A549 (cell line): ENCODE data around the gene POLQ.

Source experiments
- ESRRA ChIP-seq: fragments of 150-350 bp; IDR thresholded peaks from 2 replicates; pipeline ENCODE4 v1.6.1; 2014; ENCODE audit warnings: mild to moderate bottlenecking, low read length, borderline replicate concordance
- FOSL2 ChIP-seq, 2 experiments: fragments of 450-650 bp in 1 of 2; fragments of >200 bp in 1 of 2; sonication (Bioruptor Twin) in 1 of 2; formaldehyde crosslinking; IDR thresholded peaks; 2 replicates each; pipeline versions ENCODE4 v1.5.0 to v1.6.1; 2016 to 2020; ENCODE audit warnings: mild to moderate bottlenecking in 1 of 2, moderate library complexity in 1 of 2
- POLR2A ChIP-seq: IDR thresholded peaks from 2 replicates; pipeline ENCODE4 v1.6.1; 2012; ENCODE audit warnings: mild to moderate bottlenecking, low read length
- TF ChIP-seq, protein P1 (sequence below): fragments of >200 bp; sonication (Bioruptor Twin); formaldehyde crosslinking; IDR thresholded peaks from 3 replicates; pipeline ENCODE4 v1.5.1; 2016

DNA sequence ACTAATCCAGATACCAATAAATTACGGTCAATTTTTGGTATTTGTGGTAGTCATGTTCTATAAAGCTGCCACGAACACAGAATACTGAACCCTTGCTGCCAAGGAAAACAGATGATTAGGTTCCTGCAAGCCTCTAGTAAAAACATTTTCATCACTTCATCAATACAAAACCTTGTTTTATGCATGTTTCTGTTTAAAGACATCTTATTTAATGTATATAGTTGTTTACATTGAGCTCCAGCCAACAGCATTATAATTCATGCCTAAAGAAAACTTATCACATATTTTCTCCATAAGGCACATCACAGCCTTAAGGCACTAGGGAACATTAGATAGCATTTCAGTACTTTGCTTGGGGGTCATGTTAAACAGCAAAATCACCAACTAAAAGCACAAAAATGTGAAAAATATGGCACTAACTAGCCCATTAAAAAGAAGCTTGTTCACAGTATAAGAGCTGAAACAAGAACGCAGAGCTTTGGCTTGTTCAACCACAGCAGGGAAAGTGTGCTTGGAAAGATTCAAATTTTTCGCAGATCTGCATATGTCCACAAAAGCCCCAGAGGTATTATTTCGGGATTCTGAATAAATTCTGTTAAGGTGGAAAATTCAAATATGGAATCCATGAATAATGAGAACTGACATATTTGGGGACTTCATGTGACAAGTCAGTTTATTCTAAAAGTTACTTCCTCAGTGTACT is 27.7 kb downstream of the POLQ start:
- TF ChIP-seq ESRRA (no peak), FOSL2 (IDR thresholded peaks at IDR 0.05) (no peak), FOSL2 (CRISPR knock-in tag; IDR thresholded peaks at IDR 0.05) (no peak), POLR2A (no peak)
- TF ChIP-seq, protein P1, sequence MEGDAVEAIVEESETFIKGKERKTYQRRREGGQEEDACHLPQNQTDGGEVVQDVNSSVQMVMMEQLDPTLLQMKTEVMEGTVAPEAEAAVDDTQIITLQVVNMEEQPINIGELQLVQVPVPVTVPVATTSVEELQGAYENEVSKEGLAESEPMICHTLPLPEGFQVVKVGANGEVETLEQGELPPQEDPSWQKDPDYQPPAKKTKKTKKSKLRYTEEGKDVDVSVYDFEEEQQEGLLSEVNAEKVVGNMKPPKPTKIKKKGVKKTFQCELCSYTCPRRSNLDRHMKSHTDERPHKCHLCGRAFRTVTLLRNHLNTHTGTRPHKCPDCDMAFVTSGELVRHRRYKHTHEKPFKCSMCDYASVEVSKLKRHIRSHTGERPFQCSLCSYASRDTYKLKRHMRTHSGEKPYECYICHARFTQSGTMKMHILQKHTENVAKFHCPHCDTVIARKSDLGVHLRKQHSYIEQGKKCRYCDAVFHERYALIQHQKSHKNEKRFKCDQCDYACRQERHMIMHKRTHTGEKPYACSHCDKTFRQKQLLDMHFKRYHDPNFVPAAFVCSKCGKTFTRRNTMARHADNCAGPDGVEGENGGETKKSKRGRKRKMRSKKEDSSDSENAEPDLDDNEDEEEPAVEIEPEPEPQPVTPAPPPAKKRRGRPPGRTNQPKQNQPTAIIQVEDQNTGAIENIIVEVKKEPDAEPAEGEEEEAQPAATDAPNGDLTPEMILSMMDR = no peak
